ENCODE results near the gene MVK.

MVK gene

GRCh38 chr12:109624467-109624866 lies 50.9 kb downstream of the MVK start:
- TF ChIP-seq, protein P1, sequence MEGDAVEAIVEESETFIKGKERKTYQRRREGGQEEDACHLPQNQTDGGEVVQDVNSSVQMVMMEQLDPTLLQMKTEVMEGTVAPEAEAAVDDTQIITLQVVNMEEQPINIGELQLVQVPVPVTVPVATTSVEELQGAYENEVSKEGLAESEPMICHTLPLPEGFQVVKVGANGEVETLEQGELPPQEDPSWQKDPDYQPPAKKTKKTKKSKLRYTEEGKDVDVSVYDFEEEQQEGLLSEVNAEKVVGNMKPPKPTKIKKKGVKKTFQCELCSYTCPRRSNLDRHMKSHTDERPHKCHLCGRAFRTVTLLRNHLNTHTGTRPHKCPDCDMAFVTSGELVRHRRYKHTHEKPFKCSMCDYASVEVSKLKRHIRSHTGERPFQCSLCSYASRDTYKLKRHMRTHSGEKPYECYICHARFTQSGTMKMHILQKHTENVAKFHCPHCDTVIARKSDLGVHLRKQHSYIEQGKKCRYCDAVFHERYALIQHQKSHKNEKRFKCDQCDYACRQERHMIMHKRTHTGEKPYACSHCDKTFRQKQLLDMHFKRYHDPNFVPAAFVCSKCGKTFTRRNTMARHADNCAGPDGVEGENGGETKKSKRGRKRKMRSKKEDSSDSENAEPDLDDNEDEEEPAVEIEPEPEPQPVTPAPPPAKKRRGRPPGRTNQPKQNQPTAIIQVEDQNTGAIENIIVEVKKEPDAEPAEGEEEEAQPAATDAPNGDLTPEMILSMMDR (IDR thresholded peaks at IDR 0.05; ENCODE audit: control extremely low read depth, extremely low read depth, low read depth, missing control alignments) = no peak
- ChIA-PET CTCF (no interaction called here), POLR2A (no interaction called here)
- DNase-seq (ENCODE audit: extremely low spot score) = no peak

DNA sequence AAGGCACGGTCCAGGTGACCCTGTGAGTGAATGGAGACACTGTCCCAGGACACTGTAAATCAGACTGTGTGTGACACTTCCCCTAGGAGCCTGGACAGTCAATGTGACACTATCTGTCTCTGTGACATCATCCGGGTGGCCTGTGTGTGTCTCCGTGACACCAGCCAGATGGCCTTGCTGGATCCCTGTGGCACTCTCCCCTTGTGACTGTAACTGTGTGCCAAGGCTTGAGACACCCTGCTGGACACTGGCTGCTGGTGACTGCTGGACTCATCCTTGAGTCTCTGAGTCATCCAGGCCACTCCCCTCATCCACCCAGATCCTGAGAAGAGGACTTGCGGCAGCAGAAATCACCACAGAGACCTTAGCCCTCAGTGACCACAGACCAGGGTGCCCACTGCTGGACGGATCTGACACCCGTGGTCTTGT lies 51.6 kb downstream of the MVK start:
- no peak for DNase-seq (ENCODE audit: extremely low spot score)
- TF ChIP-seq, protein P1 (IDR thresholded peaks at IDR 0.05; ENCODE audit: control extremely low read depth, extremely low read depth, low read depth, missing control alignments) = no peak
- ChIA-PET POLR2A (no interaction called here), CTCF (no interaction called here)

- ChIA-PET CTCF (no interaction called here), POLR2A (no interaction called here)
- no peak for DNase-seq (ENCODE audit: extremely low spot score)
- TF ChIP-seq, protein P1 (IDR thresholded peaks at IDR 0.05; ENCODE audit: control extremely low read depth, extremely low read depth, low read depth, missing control alignments) = no peak
Measured at GRCh38 chr12:109625749-109626377, 52.3 kb downstream of the MVK start.

DNA sequence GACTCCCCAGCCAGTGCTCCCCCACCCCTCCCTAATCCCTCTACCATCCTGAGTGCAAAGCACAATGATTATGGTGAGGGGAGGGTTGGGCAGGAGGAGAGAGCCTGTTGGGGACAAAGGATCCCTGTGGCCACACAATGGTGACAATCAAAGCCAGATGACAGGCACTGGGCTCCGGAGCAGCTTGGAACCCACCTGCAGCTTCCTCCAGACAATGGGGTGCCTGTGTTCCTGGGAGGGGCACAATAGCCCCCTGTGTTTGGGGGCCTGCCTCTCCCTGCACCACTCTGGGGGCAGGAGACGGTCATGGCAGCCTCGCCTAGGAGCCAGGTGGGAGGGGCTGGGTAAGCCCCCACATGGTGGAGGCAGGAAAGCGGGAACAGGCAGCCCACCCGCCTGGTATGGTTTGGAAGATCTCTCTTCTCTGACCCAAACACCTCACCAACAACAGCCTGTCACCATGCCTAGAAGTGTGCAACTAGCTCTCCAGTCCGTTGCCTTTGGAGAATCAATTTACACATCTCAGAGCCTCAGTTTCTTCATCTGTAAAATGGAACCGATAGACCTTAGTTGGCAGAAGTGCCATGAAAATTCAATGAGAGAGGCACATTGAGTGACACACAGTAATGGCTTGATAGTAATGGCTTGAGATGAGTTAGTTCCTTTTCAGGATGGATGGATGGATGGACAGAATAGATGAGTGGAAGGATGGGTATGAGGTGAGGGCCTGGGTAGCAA lies 53.0 kb downstream of the MVK start:
- TF ChIP-seq, protein P1 (IDR thresholded peaks at IDR 0.05; ENCODE audit: control extremely low read depth, extremely low read depth, low read depth, missing control alignments) = no peak
- CTCF ChIA-PET = interaction anchor here (1.6 kb wide), 1 partner anchor 28 kb away, joined by 3 read pairs; no protein-coding TSS in a partner anchor
- DNase-seq (ENCODE audit: extremely low spot score) = no peak
- POLR2A ChIA-PET = no interaction called here

DNA sequence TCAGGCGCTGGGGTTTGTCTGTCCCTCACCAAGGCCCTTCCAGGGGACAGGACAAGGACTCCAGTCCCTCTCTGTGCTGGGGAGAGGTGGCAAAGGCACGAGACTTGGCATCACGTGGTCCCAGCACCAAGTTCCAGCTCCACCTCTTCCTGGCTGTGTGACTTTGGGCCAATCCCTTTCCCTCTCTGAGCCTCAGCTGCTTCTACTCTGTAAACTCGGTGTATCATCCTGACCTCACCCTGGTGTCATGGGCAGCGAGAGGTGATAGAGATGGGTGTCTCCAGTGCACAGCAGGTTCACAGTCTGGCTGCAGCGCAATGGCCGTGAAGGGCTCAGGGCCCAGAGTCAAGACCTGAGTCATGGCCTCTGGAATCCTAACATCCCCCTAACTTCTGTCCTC lies 54.0 kb downstream of the MVK start:
- ChIA-PET CTCF (interaction anchor here (1.6 kb wide), 1 partner anchor 29 kb away, joined by 3 read pairs; no protein-coding TSS in a partner anchor), POLR2A (no interaction called here)
- no peak for DNase-seq (ENCODE audit: extremely low spot score)
- TF ChIP-seq, protein P1 (IDR thresholded peaks at IDR 0.05; ENCODE audit: control extremely low read depth, extremely low read depth, low read depth, missing control alignments) = no peak

GRCh38 chr12:109630107-109630506 lies 56.5 kb downstream of the MVK start:
- ChIA-PET CTCF (no interaction called here), POLR2A (no interaction called here)
- no peak for DNase-seq (ENCODE audit: extremely low spot score)
- TF ChIP-seq, protein P1 (IDR thresholded peaks at IDR 0.05; ENCODE audit: control extremely low read depth, extremely low read depth, low read depth, missing control alignments) = no peak

Data from GM10248 (cell line).